HepG2 (cell line): ENCODE measurements around the gene RNMT. TPM values are rescaled to one million over a fixed set of nuclear protein-coding genes. Genes with fewer than 3 reads are reported as not detected.

Source experiments
- BRD4 ChIP-seq: sonication (generic); formaldehyde crosslinking; IDR thresholded peaks from 2 replicates; pipeline ENCODE4 v1.4.0; 2020; ENCODE audit warnings: missing genetic modification reagents
- GFI1 ChIP-seq: sonication (generic); formaldehyde crosslinking; IDR thresholded peaks from 2 replicates; pipeline ENCODE4 v1.5.0; 2020; ENCODE audit warnings: missing genetic modification reagents, mild to moderate bottlenecking, borderline replicate concordance
- HDAC1 ChIP-seq: sonication (generic); formaldehyde crosslinking; IDR thresholded peaks from 2 replicates; pipeline ENCODE4 v1.5.1; 2020; ENCODE audit warnings: mild to moderate bottlenecking, missing genetic modification reagents
- KMT2A ChIP-seq: sonication (generic); formaldehyde crosslinking; IDR thresholded peaks from 2 replicates; pipeline ENCODE4 v1.4.0; 2020; ENCODE audit warnings: missing genetic modification reagents
- MTF2 ChIP-seq: sonication (generic); formaldehyde crosslinking; IDR thresholded peaks from 2 replicates; pipeline ENCODE4 v1.5.0; 2020; ENCODE audit warnings: missing genetic modification reagents, borderline replicate concordance
- NCOA2 ChIP-seq: sonication (generic); formaldehyde crosslinking; IDR thresholded peaks from 2 replicates; pipeline ENCODE4 v1.8.0; 2022; ENCODE audit warnings: inconsistent platforms
- SATB2 ChIP-seq: sonication (generic); formaldehyde crosslinking; IDR thresholded peaks from 2 replicates; pipeline ENCODE4 v1.5.0; 2020; ENCODE audit warnings: missing genetic modification reagents
- ZNF180 ChIP-seq: sonication (generic); formaldehyde crosslinking; IDR thresholded peaks from 2 replicates; pipeline ENCODE4 v1.4.0; 2020; ENCODE audit warnings: low read depth, missing genetic modification reagents, borderline replicate concordance
- ZNF232 ChIP-seq: sonication (generic); formaldehyde crosslinking; IDR thresholded peaks from 2 replicates; pipeline ENCODE4 v1.4.0; 2020; ENCODE audit warnings: missing genetic modification reagents, borderline replicate concordance
- ZNF883 ChIP-seq: sonication (generic); formaldehyde crosslinking; IDR thresholded peaks from 2 replicates; pipeline ENCODE4 v1.5.1; 2020; ENCODE audit warnings: mild to moderate bottlenecking, missing genetic modification reagents; ENCODE audit errors: not compliant biosample characterization
- polyA plus RNA-seq, 8 experiments: library from polyadenylated mRNA; depleted of rRNA in 3 of 8; stranded (reverse) in 7 of 8; unstranded in 1 of 8; fragments of >200 nt; fragmentation: Illumina TruSeq in 4 of 8; extraction: Trizol in 4 of 8; gene quantifications; 2 replicates each; pipeline versions ENCODE4 v1.2.1 to v1.2.3, GENCODE V29; 2011 to 2016; ENCODE audit warnings: low read depth in 4 of 8, missing spikeins in 1 of 8, mixed read lengths in 1 of 8; ENCODE audit not compliant: insufficient read depth in 1 of 8
- total RNA-seq, 5 experiments: library from RNA; depleted of rRNA; stranded (reverse); fragments of >200 nt; fragmentation: Illumina TruSeq; extraction: Trizol; gene quantifications; 2 replicates each; pipeline ENCODE4 v1.2.3, GENCODE V29; 2016; ENCODE audit warnings: low read depth in 1 of 5
- TF ChIP-seq, protein P1 (sequence below): sonication (generic); formaldehyde crosslinking; conservative IDR thresholded peaks from 2 replicates; pipeline ENCODE4 v1.8.1; 2023; ENCODE audit warnings: missing genetic modification reagents
- TF ChIP-seq, protein P2 (sequence below): sonication (generic); formaldehyde crosslinking; IDR thresholded peaks from 2 replicates; pipeline ENCODE4 v1.4.0; 2020; ENCODE audit warnings: mild to moderate bottlenecking, missing genetic modification reagents
- TF ChIP-seq, protein P3 (sequence below), 2 experiments: IDR thresholded peaks; 2 replicates each; pipeline ENCODE4 v1.6.1; 2011 to 2012; ENCODE audit warnings: low read length in 2 of 2, borderline replicate concordance in 1 of 2, low read depth in 1 of 2, mild to moderate bottlenecking in 1 of 2, moderate library complexity in 1 of 2
- TF ChIP-seq, protein P4 (sequence below): sonication (generic); formaldehyde crosslinking; IDR thresholded peaks from 2 replicates; pipeline ENCODE4 v1.4.0; 2020; ENCODE audit warnings: missing genetic modification reagents, borderline replicate concordance
- TF ChIP-seq, protein P5 (sequence below): sonication (generic); formaldehyde crosslinking; IDR thresholded peaks from 2 replicates; pipeline ENCODE4 v1.4.0; 2020; ENCODE audit warnings: missing genetic modification reagents, borderline replicate concordance

Gene RNMT
- total and polyA plus RNA-seq, 2 of the 13 experiments (the other 11 are each of a cell fraction or from before 2014, with no cell fraction given) = 22.9 to 24.4 TPM

DNA sequence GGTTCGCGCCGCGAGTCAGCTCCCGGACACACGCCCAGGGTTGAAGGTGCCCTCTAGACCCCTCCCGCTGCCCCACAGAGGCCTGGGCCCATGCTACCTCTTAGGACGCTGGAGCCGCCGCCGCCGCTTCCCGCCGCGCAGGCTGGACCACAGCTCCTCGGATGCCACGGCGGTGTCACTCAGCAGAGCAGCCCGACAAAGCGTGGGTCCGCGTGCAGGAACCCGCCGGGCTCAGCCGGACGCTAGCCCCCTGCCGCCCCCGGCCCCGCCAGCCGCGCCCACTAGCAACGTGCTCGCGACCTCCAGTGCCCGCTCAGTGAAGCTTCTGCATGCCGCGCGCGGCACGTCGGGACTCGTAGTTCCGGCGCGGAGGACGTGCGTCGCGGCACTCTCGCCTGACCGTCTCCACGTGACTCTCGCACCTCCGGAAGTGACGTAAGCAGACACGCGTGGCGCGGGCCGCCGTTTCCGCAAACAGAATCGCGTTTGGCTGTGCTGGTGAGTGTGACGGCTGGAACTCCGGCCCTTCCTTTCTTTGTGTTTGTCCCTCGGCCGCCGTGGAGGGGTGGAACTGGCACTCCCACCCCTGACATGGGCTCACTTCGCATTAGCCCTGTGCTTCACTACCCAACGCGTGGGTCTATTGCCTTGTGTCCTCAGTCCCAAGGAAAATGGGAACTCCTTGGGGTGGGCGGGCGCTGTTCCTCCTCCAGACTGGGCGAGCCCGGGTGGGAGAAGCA is at the start of gene RNMT, which contains the start of gene FAM210A (continued):
- TF ChIP-seq ZNF232 (CRISPR knock-in tag) (peak; percentile 40; the same call in 1 of the 2 replicates), ZNF883 (CRISPR knock-in tag) (peak; percentile 79), SATB2 (peak; percentile 74; the same call in 1 of the 2 replicates), HDAC1 (CRISPR knock-in tag) (peak; percentile 99), ZNF180 (CRISPR knock-in tag) (0 out of 2 replicates have a peak, but pooled peaks have one; percentile 53), MTF2 (CRISPR knock-in tag) (no peak; the same call in 1 of the 2 replicates), BRD4 (CRISPR knock-in tag) (peak; percentile 85), NCOA2 (CRISPR knock-in tag) (0 out of 2 replicates have a peak, but pooled peaks have one; percentile 28), KMT2A (peak; percentile 94), GFI1 (peak; percentile 63; the same call in 1 of the 2 replicates)
- TF ChIP-seq, protein P1, sequence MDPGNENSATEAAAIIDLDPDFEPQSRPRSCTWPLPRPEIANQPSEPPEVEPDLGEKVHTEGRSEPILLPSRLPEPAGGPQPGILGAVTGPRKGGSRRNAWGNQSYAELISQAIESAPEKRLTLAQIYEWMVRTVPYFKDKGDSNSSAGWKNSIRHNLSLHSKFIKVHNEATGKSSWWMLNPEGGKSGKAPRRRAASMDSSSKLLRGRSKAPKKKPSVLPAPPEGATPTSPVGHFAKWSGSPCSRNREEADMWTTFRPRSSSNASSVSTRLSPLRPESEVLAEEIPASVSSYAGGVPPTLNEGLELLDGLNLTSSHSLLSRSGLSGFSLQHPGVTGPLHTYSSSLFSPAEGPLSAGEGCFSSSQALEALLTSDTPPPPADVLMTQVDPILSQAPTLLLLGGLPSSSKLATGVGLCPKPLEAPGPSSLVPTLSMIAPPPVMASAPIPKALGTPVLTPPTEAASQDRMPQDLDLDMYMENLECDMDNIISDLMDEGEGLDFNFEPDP (CRISPR knock-in tag) = no peak
- TF ChIP-seq, protein P2, sequence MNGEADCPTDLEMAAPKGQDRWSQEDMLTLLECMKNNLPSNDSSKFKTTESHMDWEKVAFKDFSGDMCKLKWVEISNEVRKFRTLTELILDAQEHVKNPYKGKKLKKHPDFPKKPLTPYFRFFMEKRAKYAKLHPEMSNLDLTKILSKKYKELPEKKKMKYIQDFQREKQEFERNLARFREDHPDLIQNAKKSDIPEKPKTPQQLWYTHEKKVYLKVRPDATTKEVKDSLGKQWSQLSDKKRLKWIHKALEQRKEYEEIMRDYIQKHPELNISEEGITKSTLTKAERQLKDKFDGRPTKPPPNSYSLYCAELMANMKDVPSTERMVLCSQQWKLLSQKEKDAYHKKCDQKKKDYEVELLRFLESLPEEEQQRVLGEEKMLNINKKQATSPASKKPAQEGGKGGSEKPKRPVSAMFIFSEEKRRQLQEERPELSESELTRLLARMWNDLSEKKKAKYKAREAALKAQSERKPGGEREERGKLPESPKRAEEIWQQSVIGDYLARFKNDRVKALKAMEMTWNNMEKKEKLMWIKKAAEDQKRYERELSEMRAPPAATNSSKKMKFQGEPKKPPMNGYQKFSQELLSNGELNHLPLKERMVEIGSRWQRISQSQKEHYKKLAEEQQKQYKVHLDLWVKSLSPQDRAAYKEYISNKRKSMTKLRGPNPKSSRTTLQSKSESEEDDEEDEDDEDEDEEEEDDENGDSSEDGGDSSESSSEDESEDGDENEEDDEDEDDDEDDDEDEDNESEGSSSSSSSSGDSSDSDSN (CRISPR knock-in tag) = peak; percentile 63
- TF ChIP-seq, protein P3, sequence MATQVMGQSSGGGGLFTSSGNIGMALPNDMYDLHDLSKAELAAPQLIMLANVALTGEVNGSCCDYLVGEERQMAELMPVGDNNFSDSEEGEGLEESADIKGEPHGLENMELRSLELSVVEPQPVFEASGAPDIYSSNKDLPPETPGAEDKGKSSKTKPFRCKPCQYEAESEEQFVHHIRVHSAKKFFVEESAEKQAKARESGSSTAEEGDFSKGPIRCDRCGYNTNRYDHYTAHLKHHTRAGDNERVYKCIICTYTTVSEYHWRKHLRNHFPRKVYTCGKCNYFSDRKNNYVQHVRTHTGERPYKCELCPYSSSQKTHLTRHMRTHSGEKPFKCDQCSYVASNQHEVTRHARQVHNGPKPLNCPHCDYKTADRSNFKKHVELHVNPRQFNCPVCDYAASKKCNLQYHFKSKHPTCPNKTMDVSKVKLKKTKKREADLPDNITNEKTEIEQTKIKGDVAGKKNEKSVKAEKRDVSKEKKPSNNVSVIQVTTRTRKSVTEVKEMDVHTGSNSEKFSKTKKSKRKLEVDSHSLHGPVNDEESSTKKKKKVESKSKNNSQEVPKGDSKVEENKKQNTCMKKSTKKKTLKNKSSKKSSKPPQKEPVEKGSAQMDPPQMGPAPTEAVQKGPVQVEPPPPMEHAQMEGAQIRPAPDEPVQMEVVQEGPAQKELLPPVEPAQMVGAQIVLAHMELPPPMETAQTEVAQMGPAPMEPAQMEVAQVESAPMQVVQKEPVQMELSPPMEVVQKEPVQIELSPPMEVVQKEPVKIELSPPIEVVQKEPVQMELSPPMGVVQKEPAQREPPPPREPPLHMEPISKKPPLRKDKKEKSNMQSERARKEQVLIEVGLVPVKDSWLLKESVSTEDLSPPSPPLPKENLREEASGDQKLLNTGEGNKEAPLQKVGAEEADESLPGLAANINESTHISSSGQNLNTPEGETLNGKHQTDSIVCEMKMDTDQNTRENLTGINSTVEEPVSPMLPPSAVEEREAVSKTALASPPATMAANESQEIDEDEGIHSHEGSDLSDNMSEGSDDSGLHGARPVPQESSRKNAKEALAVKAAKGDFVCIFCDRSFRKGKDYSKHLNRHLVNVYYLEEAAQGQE (IDR thresholded peaks at IDR 0.05; ENCODE audit: borderline replicate concordance in 1 of 2, low read depth in 1 of 2, low read length in 2 of 2) = no peak
- TF ChIP-seq, protein P4, sequence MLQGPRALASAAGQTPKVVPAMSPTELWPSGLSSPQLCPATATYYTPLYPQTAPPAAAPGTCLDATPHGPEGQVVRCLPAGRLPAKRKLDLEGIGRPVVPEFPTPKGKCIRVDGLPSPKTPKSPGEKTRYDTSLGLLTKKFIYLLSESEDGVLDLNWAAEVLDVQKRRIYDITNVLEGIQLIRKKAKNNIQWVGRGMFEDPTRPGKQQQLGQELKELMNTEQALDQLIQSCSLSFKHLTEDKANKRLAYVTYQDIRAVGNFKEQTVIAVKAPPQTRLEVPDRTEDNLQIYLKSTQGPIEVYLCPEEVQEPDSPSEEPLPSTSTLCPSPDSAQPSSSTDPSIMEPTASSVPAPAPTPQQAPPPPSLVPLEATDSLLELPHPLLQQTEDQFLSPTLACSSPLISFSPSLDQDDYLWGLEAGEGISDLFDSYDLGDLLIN (CRISPR knock-in tag) = no peak; the same call in 1 of the 2 replicates
- TF ChIP-seq, protein P5, sequence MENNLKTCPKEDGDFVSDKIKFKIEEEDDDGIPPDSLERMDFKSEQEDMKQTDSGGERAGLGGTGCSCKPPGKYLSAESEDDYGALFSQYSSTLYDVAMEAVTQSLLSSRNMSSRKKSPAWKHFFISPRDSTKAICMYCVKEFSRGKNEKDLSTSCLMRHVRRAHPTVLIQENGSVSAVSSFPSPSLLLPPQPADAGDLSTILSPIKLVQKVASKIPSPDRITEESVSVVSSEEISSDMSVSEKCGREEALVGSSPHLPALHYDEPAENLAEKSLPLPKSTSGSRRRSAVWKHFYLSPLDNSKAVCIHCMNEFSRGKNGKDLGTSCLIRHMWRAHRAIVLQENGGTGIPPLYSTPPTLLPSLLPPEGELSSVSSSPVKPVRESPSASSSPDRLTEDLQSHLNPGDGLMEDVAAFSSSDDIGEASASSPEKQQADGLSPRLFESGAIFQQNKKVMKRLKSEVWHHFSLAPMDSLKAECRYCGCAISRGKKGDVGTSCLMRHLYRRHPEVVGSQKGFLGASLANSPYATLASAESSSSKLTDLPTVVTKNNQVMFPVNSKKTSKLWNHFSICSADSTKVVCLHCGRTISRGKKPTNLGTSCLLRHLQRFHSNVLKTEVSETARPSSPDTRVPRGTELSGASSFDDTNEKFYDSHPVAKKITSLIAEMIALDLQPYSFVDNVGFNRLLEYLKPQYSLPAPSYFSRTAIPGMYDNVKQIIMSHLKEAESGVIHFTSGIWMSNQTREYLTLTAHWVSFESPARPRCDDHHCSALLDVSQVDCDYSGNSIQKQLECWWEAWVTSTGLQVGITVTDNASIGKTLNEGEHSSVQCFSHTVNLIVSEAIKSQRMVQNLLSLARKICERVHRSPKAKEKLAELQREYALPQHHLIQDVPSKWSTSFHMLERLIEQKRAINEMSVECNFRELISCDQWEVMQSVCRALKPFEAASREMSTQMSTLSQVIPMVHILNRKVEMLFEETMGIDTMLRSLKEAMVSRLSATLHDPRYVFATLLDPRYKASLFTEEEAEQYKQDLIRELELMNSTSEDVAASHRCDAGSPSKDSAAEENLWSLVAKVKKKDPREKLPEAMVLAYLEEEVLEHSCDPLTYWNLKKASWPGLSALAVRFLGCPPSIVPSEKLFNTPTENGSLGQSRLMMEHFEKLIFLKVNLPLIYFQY (CRISPR knock-in tag) = peak; percentile 67; the same call in 1 of the 2 replicates
